Adrenal gland (tissue), 5 donors: ENCODE data around the gene KCNIP3.

Experiments used
- POLR2A ChIP-seq, 2 donors: fragments of 450-650 bp; IDR thresholded peaks; one replicate each; pipeline ENCODE4 v1.6.1; 2017; ENCODE audit warnings: antibody characterized with exemption in 2 of 2, mild to moderate bottlenecking in 2 of 2, moderate library complexity in 1 of 2
- TF ChIP-seq, protein P1 (sequence below), 6 experiments: fragments of 450-650 bp in 4 of 6; fragments of 200-600 bp in 2 of 6; sonication (generic) in 1 of 6; IDR thresholded peaks; 1 replicate in 5 of 6; 2 replicates in 1 of 6; pipeline versions ENCODE4 v1.5.1 to v1.8.0; 2016 to 2021; ENCODE audit warnings: antibody characterized with exemption in 6 of 6, mild to moderate bottlenecking in 2 of 6, moderate library complexity in 1 of 6
- donor health status: DM: no; HTN: no; CAD: no.

DNA sequence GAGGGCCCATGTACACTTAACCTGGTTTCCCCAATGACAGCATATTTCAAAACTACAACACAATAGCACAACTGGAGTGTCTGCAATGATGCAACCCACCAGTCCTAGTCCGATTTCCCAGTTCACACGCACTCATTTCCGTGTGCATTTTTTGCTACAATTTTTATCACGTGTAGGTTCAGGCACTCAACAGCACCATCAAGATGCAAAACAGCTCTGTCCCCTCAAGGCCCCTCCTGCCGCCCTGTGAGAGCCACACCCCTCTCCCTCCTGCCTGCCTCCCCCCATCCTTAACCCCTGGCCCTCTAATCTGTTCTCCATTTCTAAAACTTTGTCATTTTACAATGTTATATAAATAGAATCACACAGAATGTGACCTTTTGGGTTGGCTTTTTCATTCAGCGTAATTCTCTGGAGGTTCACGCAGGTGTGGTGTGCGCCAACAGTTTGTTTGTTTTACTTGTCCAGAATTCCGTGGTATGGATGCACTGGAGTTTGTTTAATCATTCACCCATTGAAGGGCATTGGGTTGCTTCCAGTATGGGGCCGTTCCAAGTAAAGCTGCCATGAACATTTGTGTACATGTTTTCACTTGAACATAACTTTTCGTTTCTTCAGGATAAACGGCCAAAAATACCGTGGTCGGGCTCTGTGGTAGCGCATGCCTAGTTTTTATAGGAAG, 8.4 kb downstream of the KCNIP3 start:
- TF ChIP-seq, protein P1, sequence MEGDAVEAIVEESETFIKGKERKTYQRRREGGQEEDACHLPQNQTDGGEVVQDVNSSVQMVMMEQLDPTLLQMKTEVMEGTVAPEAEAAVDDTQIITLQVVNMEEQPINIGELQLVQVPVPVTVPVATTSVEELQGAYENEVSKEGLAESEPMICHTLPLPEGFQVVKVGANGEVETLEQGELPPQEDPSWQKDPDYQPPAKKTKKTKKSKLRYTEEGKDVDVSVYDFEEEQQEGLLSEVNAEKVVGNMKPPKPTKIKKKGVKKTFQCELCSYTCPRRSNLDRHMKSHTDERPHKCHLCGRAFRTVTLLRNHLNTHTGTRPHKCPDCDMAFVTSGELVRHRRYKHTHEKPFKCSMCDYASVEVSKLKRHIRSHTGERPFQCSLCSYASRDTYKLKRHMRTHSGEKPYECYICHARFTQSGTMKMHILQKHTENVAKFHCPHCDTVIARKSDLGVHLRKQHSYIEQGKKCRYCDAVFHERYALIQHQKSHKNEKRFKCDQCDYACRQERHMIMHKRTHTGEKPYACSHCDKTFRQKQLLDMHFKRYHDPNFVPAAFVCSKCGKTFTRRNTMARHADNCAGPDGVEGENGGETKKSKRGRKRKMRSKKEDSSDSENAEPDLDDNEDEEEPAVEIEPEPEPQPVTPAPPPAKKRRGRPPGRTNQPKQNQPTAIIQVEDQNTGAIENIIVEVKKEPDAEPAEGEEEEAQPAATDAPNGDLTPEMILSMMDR (IDR thresholded peaks at IDR 0.05) = no peak
- TF ChIP-seq POLR2A (IDR thresholded peaks at IDR 0.05) = no peak
